ENCODE data around the gene CAB39L. TPM values are rescaled to one million over a fixed set of nuclear protein-coding genes. Genes with fewer than 3 reads are reported as not detected.

Gene CAB39L
- total and polyA plus RNA-seq, 4 donors: 31.8 to 44.1 (median 36.5) TPM

- Histone ChIP-seq H3K9me3 (ENCODE audit: control insufficient read depth, insufficient read depth, low read length) (no peaks in the 10 kb centered on the region), H3K4me1 (ENCODE audit: control insufficient read depth, insufficient read depth, low read length) (peaks cover 4% of the 10 kb centered on the region), H3K27ac (ENCODE audit: low read depth, low read length) (peak overlapping the region; percentile 99), H3K27me3 (ENCODE audit: control insufficient read depth, insufficient read depth, low read length) (no peaks in the 10 kb centered on the region), H3K4me3 (ENCODE audit: low read depth, low read length) (peak overlapping the region; percentile 93), H3K36me3 (ENCODE audit: control insufficient read depth, insufficient read depth, low read length) (no peaks in the 10 kb centered on the region)
- peak in 4 of 6 donors; percentile 4 to 57 (median 38) for DNase-seq (ENCODE audit: low read depth in 4 of 6, low spot score in 6 of 6)
- whole genome bisulfite sequencing (ENCODE audit: insufficient coverage): 10% methylated on average over 16 of the region's 29 CpGs
These were observed 896 bp upstream of the CAB39L start for GRCh38 chr13:49444524-49445395.

GRCh38 chr13:49443357-49443703 lies 534 bp downstream of the CAB39L start:
- peak overlapping the region; percentile 93 for H3K4me3 ChIP-seq (ENCODE audit: low read depth, low read length)
- H3K36me3 ChIP-seq (ENCODE audit: control insufficient read depth, insufficient read depth, low read length): no peaks in the 10 kb centered on the region
- DNase-seq (ENCODE audit: low read depth in 4 of 6, low spot score in 6 of 6): peak in 3 of 6 donors; percentile 48 to 90 (median 59)
- no peaks in the 10 kb centered on the region for H3K27me3 ChIP-seq (ENCODE audit: control insufficient read depth, insufficient read depth, low read length)
- peaks cover 4% of the 10 kb centered on the region for H3K4me1 ChIP-seq (ENCODE audit: control insufficient read depth, insufficient read depth, low read length)
- peak overlapping the region; percentile 99 for H3K27ac ChIP-seq (ENCODE audit: low read depth, low read length)
- no peaks in the 10 kb centered on the region for H3K9me3 ChIP-seq (ENCODE audit: control insufficient read depth, insufficient read depth, low read length)
- 3% methylated on average over 8 of the region's 10 CpGs for WGBS (ENCODE audit: insufficient coverage)

- Histone ChIP-seq H3K4me3 (ENCODE audit: low read depth, low read length) (no peak overlapping the region), H3K36me3 (ENCODE audit: control insufficient read depth, insufficient read depth, low read length) (no peaks in the 10 kb centered on the region), H3K27me3 (ENCODE audit: control insufficient read depth, insufficient read depth, low read length) (no peaks in the 10 kb centered on the region), H3K4me1 (ENCODE audit: control insufficient read depth, insufficient read depth, low read length) (peaks cover 4% of the 10 kb centered on the region), H3K9me3 (ENCODE audit: control insufficient read depth, insufficient read depth, low read length) (no peaks in the 10 kb centered on the region), H3K27ac (ENCODE audit: low read depth, low read length) (no peak overlapping the region)
- WGBS (ENCODE audit: insufficient coverage): no CpG with 5 or more reads among the region's 2 CpGs
- DNase-seq (ENCODE audit: low read depth in 4 of 6, low spot score in 6 of 6): no peak
These were observed 2.0 kb downstream of the CAB39L start for GRCh38 chr13:49441846-49442245.

- Histone ChIP-seq H3K27me3 (ENCODE audit: control insufficient read depth, insufficient read depth, low read length) (no peaks in the 10 kb centered on the region), H3K4me1 (ENCODE audit: control insufficient read depth, insufficient read depth, low read length) (peaks cover 4% of the 10 kb centered on the region), H3K27ac (ENCODE audit: low read depth, low read length) (no peak overlapping the region), H3K36me3 (ENCODE audit: control insufficient read depth, insufficient read depth, low read length) (no peaks in the 10 kb centered on the region), H3K9me3 (ENCODE audit: control insufficient read depth, insufficient read depth, low read length) (no peaks in the 10 kb centered on the region), H3K4me3 (ENCODE audit: low read depth, low read length) (no peak overlapping the region)
- WGBS (ENCODE audit: insufficient coverage): no CpG with 5 or more reads among the region's 3 CpGs
- DNase-seq (ENCODE audit: low read depth in 4 of 6, low spot score in 6 of 6): no peak
These were observed 2.6 kb downstream of the CAB39L start for GRCh38 chr13:49441312-49441711.

GRCh38 chr13:49439609-49440008 lies 4.3 kb downstream of the CAB39L start:
- Histone ChIP-seq H3K9me3 (ENCODE audit: control insufficient read depth, insufficient read depth, low read length) (no peaks in the 10 kb centered on the region), H3K27me3 (ENCODE audit: control insufficient read depth, insufficient read depth, low read length) (no peaks in the 10 kb centered on the region), H3K27ac (ENCODE audit: low read depth, low read length) (no peak overlapping the region), H3K4me1 (ENCODE audit: control insufficient read depth, insufficient read depth, low read length) (peaks cover 4% of the 10 kb centered on the region), H3K36me3 (ENCODE audit: control insufficient read depth, insufficient read depth, low read length) (no peaks in the 10 kb centered on the region), H3K4me3 (ENCODE audit: low read depth, low read length) (no peak overlapping the region)
- 80% methylated on average over 1 of the region's 2 CpGs for WGBS (ENCODE audit: insufficient coverage)
- DNase-seq (ENCODE audit: low read depth in 4 of 6, low spot score in 6 of 6): no peak

GRCh38 chr13:49437705-49438104 lies 6.2 kb downstream of the CAB39L start:
- no peaks in the 10 kb centered on the region for H3K27me3 ChIP-seq (ENCODE audit: control insufficient read depth, insufficient read depth, low read length)
- no peaks in the 10 kb centered on the region for H3K36me3 ChIP-seq (ENCODE audit: control insufficient read depth, insufficient read depth, low read length)
- H3K27ac ChIP-seq (ENCODE audit: low read depth, low read length): no peak overlapping the region
- peaks cover 4% of the 10 kb centered on the region for H3K4me1 ChIP-seq (ENCODE audit: control insufficient read depth, insufficient read depth, low read length)
- 91% methylated on average over 4 of the region's 7 CpGs for WGBS (ENCODE audit: insufficient coverage)
- H3K9me3 ChIP-seq (ENCODE audit: control insufficient read depth, insufficient read depth, low read length): no peaks in the 10 kb centered on the region
- no peak overlapping the region for H3K4me3 ChIP-seq (ENCODE audit: low read depth, low read length)
- DNase-seq (ENCODE audit: low read depth in 4 of 6, low spot score in 6 of 6): no peak

GRCh38 chr13:49436890-49437289 lies 7.0 kb downstream of the CAB39L start:
- Histone ChIP-seq H3K27ac (ENCODE audit: low read depth, low read length) (no peak overlapping the region), H3K4me3 (ENCODE audit: low read depth, low read length) (no peak overlapping the region), H3K27me3 (ENCODE audit: control insufficient read depth, insufficient read depth, low read length) (no peaks in the 10 kb centered on the region), H3K36me3 (ENCODE audit: control insufficient read depth, insufficient read depth, low read length) (peaks cover 3% of the 10 kb centered on the region), H3K4me1 (ENCODE audit: control insufficient read depth, insufficient read depth, low read length) (no peaks in the 10 kb centered on the region), H3K9me3 (ENCODE audit: control insufficient read depth, insufficient read depth, low read length) (no peaks in the 10 kb centered on the region)
- peak in 3 of 6 donors; percentile 5 to 57 (median 42) for DNase-seq (ENCODE audit: low read depth in 4 of 6, low spot score in 6 of 6)
- WGBS (ENCODE audit: insufficient coverage): no CpG with 5 or more reads among the region's 3 CpGs

GRCh38 chr13:49435992-49436391 lies 7.9 kb downstream of the CAB39L start:
- DNase-seq (ENCODE audit: low read depth in 4 of 6, low spot score in 6 of 6): peak in 1 of 6 donors; percentile 10
- H3K27me3 ChIP-seq (ENCODE audit: control insufficient read depth, insufficient read depth, low read length): no peaks in the 10 kb centered on the region
- H3K4me1 ChIP-seq (ENCODE audit: control insufficient read depth, insufficient read depth, low read length): no peaks in the 10 kb centered on the region
- H3K27ac ChIP-seq (ENCODE audit: low read depth, low read length): no peak overlapping the region
- no peaks in the 10 kb centered on the region for H3K9me3 ChIP-seq (ENCODE audit: control insufficient read depth, insufficient read depth, low read length)
- 80% methylated on average over 1 of the region's 1 CpG for WGBS (ENCODE audit: insufficient coverage)
- peaks cover 3% of the 10 kb centered on the region for H3K36me3 ChIP-seq (ENCODE audit: control insufficient read depth, insufficient read depth, low read length)
- no peak overlapping the region for H3K4me3 ChIP-seq (ENCODE audit: low read depth, low read length)

GRCh38 chr13:49429121-49429520 lies 14.7 kb downstream of the CAB39L start:
- no peak for DNase-seq (ENCODE audit: low read depth in 4 of 6, low spot score in 6 of 6)
- no peaks in the 10 kb centered on the region for H3K9me3 ChIP-seq (ENCODE audit: control insufficient read depth, insufficient read depth, low read length)
- no peak overlapping the region for H3K4me3 ChIP-seq (ENCODE audit: low read depth, low read length)
- H3K27me3 ChIP-seq (ENCODE audit: control insufficient read depth, insufficient read depth, low read length): no peaks in the 10 kb centered on the region
- WGBS (ENCODE audit: insufficient coverage): no CpG with 5 or more reads among the region's 1 CpG
- no peaks in the 10 kb centered on the region for H3K4me1 ChIP-seq (ENCODE audit: control insufficient read depth, insufficient read depth, low read length)
- H3K36me3 ChIP-seq (ENCODE audit: control insufficient read depth, insufficient read depth, low read length): peaks cover 5% of the 10 kb centered on the region
- no peak overlapping the region for H3K27ac ChIP-seq (ENCODE audit: low read depth, low read length)
